CD14-positive monocyte (primary cell): ENCODE measurements around the gene PAQR8. TPM values are rescaled to one million over a fixed set of nuclear protein-coding genes. Genes with fewer than 3 reads are reported as not detected.
"Not testable (repeated sequence)": the region's sequence is repeated elsewhere in the genome, so short reads cannot be mapped to it uniquely, and the experiment has no call there.

ENCODE experiments used
- DNase-seq, 3 donors: peaks; one replicate each; pipeline ENCODE4 v3.0.0-alpha.2; 2011 to 2022
- H2AFZ ChIP-seq: 2 replicates; pipeline ENCODE4 v1.6.0; 2012; ENCODE audit warnings: mild to moderate bottlenecking, low read depth, low read length, inconsistent platforms; ENCODE audit not compliant: insufficient read depth, poor library complexity, severe bottlenecking
- H3K27ac ChIP-seq, 2 donors: 1 replicate in 1 of 2; 2 replicates in 1 of 2; pipeline ENCODE4 v1.5.1; 2012 to 2013; ENCODE audit warnings: low read length in 2 of 2, control low read depth in 1 of 2, inconsistent platforms in 1 of 2, low read depth in 1 of 2, mild to moderate bottlenecking in 1 of 2
- H3K27me3 ChIP-seq, 2 donors: one replicate each; pipeline versions ENCODE4 v1.6.0 to v1.6.1; 2011 to 2013; ENCODE audit warnings: low read length in 2 of 2; ENCODE audit not compliant: control insufficient read depth in 2 of 2, insufficient read depth in 2 of 2
- H3K36me3 ChIP-seq, 2 donors: replicated peaks in 1 of 2; 1 replicate in 1 of 2; 2 replicates in 1 of 2; pipeline versions ENCODE4 v1.5.1 to v1.6.1; 2012 to 2013; ENCODE audit warnings: low read length in 2 of 2, control low read depth in 1 of 2, inconsistent platforms in 1 of 2, mild to moderate bottlenecking in 1 of 2; ENCODE audit not compliant: insufficient read depth in 2 of 2, control insufficient read depth in 1 of 2
- H3K4me1 ChIP-seq, 2 donors: 1 replicate in 1 of 2; 2 replicates in 1 of 2; pipeline versions ENCODE4 v1.5.1 to v1.6.1; 2012 to 2013; ENCODE audit warnings: low read length in 2 of 2, control low read depth in 1 of 2, inconsistent platforms in 1 of 2, mild to moderate bottlenecking in 1 of 2, moderate library complexity in 1 of 2; ENCODE audit not compliant: insufficient read depth in 2 of 2, control insufficient read depth in 1 of 2
- H3K4me2 ChIP-seq: replicated peaks from 2 replicates; pipeline ENCODE3; 2012; ENCODE audit warnings: low read length, moderate library complexity, mild to moderate bottlenecking; ENCODE audit not compliant: poor library complexity, severe bottlenecking; ENCODE audit errors: extremely low read depth
- H3K4me3 ChIP-seq, 3 experiments: fragments of 200-600 bp in 1 of 3; sonication (generic) in 1 of 3; replicated peaks in 1 of 3; 1 replicate in 2 of 3; 2 replicates in 1 of 3; pipeline ENCODE4 v1.5.1; 2011 to 2013; ENCODE audit warnings: low read length in 3 of 3, mild to moderate bottlenecking in 3 of 3, control low read depth in 2 of 3, low read depth in 2 of 3, inconsistent platforms in 1 of 3, moderate library complexity in 1 of 3
- H3K79me2 ChIP-seq: 2 replicates; pipeline ENCODE4 v1.6.0; 2012; ENCODE audit warnings: mild to moderate bottlenecking, control low read depth, inconsistent platforms, low read length, moderate library complexity; ENCODE audit not compliant: insufficient read depth
- H3K9ac ChIP-seq: 2 replicates; pipeline ENCODE4 v1.6.0; 2017; ENCODE audit warnings: low read length, mild to moderate bottlenecking; ENCODE audit not compliant: insufficient read depth, poor library complexity, severe bottlenecking
- H3K9me3 ChIP-seq, 2 donors: replicated peaks in 1 of 2; 1 replicate in 1 of 2; 2 replicates in 1 of 2; pipeline versions ENCODE4 v1.5.1 to v1.6.1; 2012 to 2013; ENCODE audit warnings: low read length in 2 of 2, control low read depth in 1 of 2; ENCODE audit not compliant: control insufficient read depth in 1 of 2, insufficient read depth in 1 of 2
- H4K20me1 ChIP-seq: 2 replicates; pipeline ENCODE4 v1.6.0; 2012; ENCODE audit warnings: mild to moderate bottlenecking, low read length, control low read depth, moderate library complexity; ENCODE audit not compliant: insufficient read depth
- H3K27ac Mint-ChIP-seq, 7 donors: one replicate each; pipeline ENCODE4 v1.8.0; 2020; ENCODE audit warnings: mild to moderate bottlenecking in 7 of 7, mixed read lengths in 7 of 7, moderate library complexity in 6 of 7, inconsistent platforms in 2 of 7
- H3K27me3 Mint-ChIP-seq, 3 donors: one replicate each; pipeline ENCODE4 v1.8.0; 2021 to 2022; ENCODE audit warnings: low read depth in 3 of 3, mild to moderate bottlenecking in 3 of 3, mixed read lengths in 3 of 3, moderate library complexity in 3 of 3, inconsistent platforms in 1 of 3
- H3K36me3 Mint-ChIP-seq, 2 donors: one replicate each; pipeline ENCODE4 v1.8.0; 2020; ENCODE audit warnings: mixed read lengths in 2 of 2, inconsistent platforms in 1 of 2, mild to moderate bottlenecking in 1 of 2
- H3K4me1 Mint-ChIP-seq: one replicate; pipeline ENCODE4 v1.8.0; 2020; ENCODE audit warnings: mild to moderate bottlenecking, mixed read lengths
- H3K4me3 Mint-ChIP-seq, 2 donors: one replicate each; pipeline ENCODE4 v1.8.0; 2020; ENCODE audit warnings: mild to moderate bottlenecking in 2 of 2, mixed read lengths in 2 of 2, moderate library complexity in 1 of 2
- H3K9me3 Mint-ChIP-seq, 7 donors: one replicate each; pipeline ENCODE4 v1.8.0; 2020 to 2022; ENCODE audit warnings: mixed read lengths in 7 of 7, mild to moderate bottlenecking in 6 of 7, moderate library complexity in 6 of 7, inconsistent platforms in 2 of 7
- WGBS: methylation state at CpG from one replicate; pipeline ENCODE4 v1.1.5; 2013; ENCODE audit warnings: missing lambda C conversion rate; ENCODE audit not compliant: insufficient coverage; 5-methylcytosine and 5-hydroxymethylcytosine counted together
- intact Hi-C, 2 donors: fragments of 100-400 bp; cut with micrococcal nuclease; formaldehyde crosslinking; loops; one replicate each; pipeline versions ENCODE4 v1.15.0 to v1.15.1; 2023
- polyA plus RNA-seq, 3 donors: library from polyadenylated mRNA; depleted of rRNA in 1 of 3; unstranded in 2 of 3; stranded (reverse) in 1 of 3; fragments of 300-500 nt in 2 of 3; fragments of >200 nt in 1 of 3; fragmentation: Illumina TruSeq in 2 of 3; gene quantifications; 1 replicate in 2 of 3; 2 replicates in 1 of 3; pipeline ENCODE4 v1.2.3, GENCODE V29; 2012 to 2021
- TF ChIP-seq, protein P1 (sequence below): fragments of 200-600 bp; IDR thresholded peaks from one replicate; pipeline ENCODE4 v1.8.0; 2022; ENCODE audit warnings: antibody characterized with exemption, mild to moderate bottlenecking

PAQR8 gene
- polyA plus RNA-seq, 3 donors: 2.4 to 17.4 (median 6.8) TPM

DNA sequence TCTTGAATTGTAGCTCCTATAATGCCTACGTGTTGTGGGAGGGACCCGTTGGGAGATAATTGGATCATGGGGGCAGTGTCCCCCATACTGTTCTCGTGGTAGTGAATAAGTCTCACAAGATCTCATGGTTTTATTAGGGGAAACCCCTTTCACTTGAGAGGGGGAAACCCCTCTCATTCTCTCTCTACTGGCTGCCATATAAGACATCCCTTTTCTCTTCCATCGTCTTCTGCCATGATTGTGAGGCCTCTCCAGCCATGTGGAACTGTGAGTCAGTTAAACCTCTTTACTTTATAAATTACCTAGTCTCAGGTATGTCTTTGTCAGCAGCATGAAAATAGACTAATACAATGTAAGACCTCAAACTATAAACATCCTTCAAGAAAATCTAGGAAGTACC is 23.1 kb downstream of the PAQR8 start:
- Mint-ChIP-seq H3K36me3 (peaks cover 10 to 19% of the 10 kb centered on the region in 2 donors), H3K4me1 (peaks cover 12% of the 10 kb centered on the region), H3K9me3 (peaks cover 0 to 5% (median 0%) of the 10 kb centered on the region in 7 donors), H3K27me3 (peaks cover 0 to 8% (median 2%) of the 10 kb centered on the region in 3 donors), H3K4me3 (no peak overlapping the region), H3K27ac (no peak overlapping the region)
- peaks cover 5% of the 10 kb centered on the region for H3K79me2 ChIP-seq
- H3K4me2 ChIP-seq: no peak overlapping the region
- H3K4me1 ChIP-seq: peaks cover 5 to 8% of the 10 kb centered on the region in 2 donors
- no peaks in the 10 kb centered on the region for H4K20me1 ChIP-seq
- H2AFZ ChIP-seq: no peak overlapping the region
- H3K9me3 ChIP-seq: peaks cover 0 to 3% of the 10 kb centered on the region in 2 donors
- no peak overlapping the region for H3K27ac ChIP-seq
- TF ChIP-seq, protein P1, sequence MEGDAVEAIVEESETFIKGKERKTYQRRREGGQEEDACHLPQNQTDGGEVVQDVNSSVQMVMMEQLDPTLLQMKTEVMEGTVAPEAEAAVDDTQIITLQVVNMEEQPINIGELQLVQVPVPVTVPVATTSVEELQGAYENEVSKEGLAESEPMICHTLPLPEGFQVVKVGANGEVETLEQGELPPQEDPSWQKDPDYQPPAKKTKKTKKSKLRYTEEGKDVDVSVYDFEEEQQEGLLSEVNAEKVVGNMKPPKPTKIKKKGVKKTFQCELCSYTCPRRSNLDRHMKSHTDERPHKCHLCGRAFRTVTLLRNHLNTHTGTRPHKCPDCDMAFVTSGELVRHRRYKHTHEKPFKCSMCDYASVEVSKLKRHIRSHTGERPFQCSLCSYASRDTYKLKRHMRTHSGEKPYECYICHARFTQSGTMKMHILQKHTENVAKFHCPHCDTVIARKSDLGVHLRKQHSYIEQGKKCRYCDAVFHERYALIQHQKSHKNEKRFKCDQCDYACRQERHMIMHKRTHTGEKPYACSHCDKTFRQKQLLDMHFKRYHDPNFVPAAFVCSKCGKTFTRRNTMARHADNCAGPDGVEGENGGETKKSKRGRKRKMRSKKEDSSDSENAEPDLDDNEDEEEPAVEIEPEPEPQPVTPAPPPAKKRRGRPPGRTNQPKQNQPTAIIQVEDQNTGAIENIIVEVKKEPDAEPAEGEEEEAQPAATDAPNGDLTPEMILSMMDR: no peak
- H3K4me3 ChIP-seq: no peak overlapping the region
- intact Hi-C loops: no loop called here
- WGBS: no CpG with 5 or more reads among the region's 4 CpGs
- DNase-seq: no peak
- peaks cover 0 to 3% of the 10 kb centered on the region in 2 donors for H3K27me3 ChIP-seq
- no peak overlapping the region for H3K9ac ChIP-seq
- H3K36me3 ChIP-seq: peaks cover 6 to 17% of the 10 kb centered on the region in 2 donors

DNA sequence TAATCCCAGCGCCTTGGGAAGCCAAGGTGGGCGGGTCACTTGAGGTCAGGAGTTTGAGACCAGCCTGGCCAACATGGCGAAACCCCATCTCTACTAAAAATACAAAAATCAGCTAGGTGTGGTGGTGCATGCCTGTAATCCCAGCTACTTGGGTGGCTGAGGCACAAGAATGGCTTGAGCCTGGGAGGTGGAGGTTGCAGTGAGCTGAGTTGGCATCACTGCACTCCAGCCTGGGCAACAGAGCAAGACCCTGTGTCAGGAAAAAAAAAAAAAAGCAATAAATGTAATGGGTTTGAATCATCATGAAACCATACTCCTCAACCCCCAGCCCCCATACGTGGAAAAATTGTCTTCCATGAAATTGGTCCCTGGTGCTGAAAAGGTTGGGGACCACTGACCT is 26.2 kb downstream of the PAQR8 start:
- H3K4me2 ChIP-seq, H3K36me3 ChIP-seq, H3K4me3 Mint-ChIP-seq, H3K27ac Mint-ChIP-seq, H2AFZ ChIP-seq, H3K9ac ChIP-seq, H4K20me1 ChIP-seq, intact Hi-C loops, H3K4me3 ChIP-seq, H3K27me3 Mint-ChIP-seq, H3K79me2 ChIP-seq, H3K27ac ChIP-seq, H3K9me3 Mint-ChIP-seq, H3K9me3 ChIP-seq, DNase-seq, H3K27me3 ChIP-seq: not testable (repeated sequence)
- peaks cover 12 to 21% of the 10 kb centered on the region in 2 donors for H3K4me1 ChIP-seq
- Mint-ChIP-seq H3K4me1 (peaks cover 28% of the 10 kb centered on the region), H3K36me3 (peaks cover 1 to 11% of the 10 kb centered on the region in 2 donors)
- WGBS: no CpG with 5 or more reads among the region's 4 CpGs
